Kidney tubule cell (primary cell): ENCODE results near the gene LAMP1.
"Not testable (repeated sequence)": the region's sequence is repeated elsewhere in the genome, so short reads cannot be mapped to it uniquely, and the experiment has no call there.

Source experiments
- DNase-seq: peaks from one replicate; pipeline ENCODE4 v3.0.0-alpha.2; 2018; ENCODE audit warnings: low spot score

The LAMP1 gene

GRCh38 chr13:113356596-113356995 lies 59.6 kb downstream of the LAMP1 start:
- no peak for DNase-seq

- DNase-seq, result peak; percentile 84
These were observed 60.5 kb downstream of the LAMP1 start for GRCh38 chr13:113357529-113357928.

DNA sequence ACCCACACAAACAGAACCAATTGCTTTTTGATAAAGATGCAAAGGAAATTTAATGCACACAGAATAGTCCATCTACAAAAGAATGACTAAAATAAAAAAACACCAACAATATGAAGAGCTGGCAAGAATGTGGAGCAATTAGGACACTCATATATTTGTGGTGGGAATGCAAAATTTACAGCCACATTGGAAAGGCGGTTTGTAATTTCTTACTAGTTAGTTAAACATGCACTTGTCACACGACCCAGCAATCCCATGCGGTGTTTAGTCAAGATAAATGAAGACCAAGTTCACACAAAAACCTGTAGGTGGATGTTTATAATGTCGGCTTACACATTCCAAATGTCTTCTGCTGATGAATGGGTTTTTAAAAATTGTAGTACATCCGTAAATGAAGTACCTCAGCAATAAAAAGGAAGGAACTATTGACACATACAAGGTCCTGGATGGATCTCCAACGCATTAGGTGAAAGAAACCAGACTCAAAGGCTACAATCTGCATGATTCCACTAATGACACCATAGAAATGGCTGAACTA lies 61.7 kb downstream of the LAMP1 start:
- no peak for DNase-seq

DNA sequence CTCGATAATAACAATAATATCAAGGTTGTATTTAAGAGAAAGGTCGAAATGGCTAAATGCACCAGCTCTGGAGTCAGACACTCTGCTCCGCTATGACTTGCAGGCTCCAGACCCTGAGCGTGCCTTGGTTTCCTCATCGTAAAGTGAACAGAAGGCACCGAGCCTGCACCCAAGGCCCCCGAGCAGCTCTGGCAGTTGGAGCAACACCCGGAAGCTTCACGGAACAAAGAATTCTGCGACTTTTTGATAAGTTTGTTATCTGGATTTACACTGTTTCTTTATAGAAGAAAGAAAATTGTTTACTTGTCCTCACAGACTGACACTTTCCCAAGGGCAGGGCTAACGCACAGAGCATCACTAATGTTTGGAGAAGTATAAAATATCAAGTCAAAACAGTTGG lies 62.5 kb downstream of the LAMP1 start:
- DNase-seq, result no peak

GRCh38 chr13:113360446-113360845 lies 63.4 kb downstream of the LAMP1 start:
- DNase-seq, result no peak

- DNase-seq, result no peak
These were observed 64.4 kb downstream of the LAMP1 start for GRCh38 chr13:113361406-113361805.

DNA sequence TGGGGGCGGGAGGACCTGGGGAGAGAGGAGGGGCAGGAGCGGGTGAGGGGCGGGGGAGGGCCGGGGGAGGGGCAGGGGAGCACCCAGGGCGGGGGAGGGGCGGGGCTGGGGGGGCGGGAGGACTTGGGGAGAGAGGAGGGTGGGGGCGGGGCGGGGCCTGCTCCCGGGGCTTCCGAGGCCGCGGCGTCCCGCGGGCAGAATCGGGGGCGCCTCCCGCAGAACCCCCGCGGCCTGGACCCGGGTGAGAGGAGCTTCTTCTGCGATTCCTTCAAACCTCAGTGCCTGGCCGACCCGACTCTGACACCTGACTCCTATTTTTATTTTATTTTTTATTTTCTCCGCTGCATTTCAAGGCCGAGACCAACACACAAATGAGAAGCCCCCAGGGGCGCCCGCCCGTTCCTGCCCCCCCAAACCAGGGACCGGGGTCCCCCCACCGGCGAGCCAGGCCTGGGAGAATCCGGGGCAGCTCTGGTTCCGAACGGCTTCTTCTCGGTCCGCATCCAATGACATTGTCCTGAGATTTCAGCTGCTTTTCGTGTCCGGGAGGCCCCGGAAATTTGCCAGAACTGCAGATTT lies 67.4 kb downstream of the LAMP1 start:
- DNase-seq, result no peak

- no peak for DNase-seq
These were observed 68.0 kb downstream of the LAMP1 start for GRCh38 chr13:113364901-113365582.

DNA sequence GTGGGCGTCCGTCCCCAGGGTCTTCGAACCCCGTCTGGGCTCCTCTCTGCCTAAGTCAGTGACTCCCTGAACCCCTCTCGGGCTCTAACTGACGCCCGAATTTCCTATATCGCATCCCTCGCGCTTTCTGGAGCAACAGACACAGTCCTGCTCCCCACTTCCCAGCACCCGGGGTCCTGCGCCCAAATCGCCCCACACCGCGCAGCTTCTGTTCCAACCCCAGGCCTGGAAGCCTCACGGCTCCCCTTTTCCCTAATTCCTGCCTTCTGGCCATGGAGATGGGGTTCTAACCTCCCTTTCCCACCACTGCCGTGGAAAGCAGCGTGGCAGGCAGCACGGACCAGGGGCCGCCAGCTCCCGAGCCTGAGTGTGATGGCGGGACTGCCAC lies 68.5 kb downstream of the LAMP1 start:
- no peak for DNase-seq

DNA sequence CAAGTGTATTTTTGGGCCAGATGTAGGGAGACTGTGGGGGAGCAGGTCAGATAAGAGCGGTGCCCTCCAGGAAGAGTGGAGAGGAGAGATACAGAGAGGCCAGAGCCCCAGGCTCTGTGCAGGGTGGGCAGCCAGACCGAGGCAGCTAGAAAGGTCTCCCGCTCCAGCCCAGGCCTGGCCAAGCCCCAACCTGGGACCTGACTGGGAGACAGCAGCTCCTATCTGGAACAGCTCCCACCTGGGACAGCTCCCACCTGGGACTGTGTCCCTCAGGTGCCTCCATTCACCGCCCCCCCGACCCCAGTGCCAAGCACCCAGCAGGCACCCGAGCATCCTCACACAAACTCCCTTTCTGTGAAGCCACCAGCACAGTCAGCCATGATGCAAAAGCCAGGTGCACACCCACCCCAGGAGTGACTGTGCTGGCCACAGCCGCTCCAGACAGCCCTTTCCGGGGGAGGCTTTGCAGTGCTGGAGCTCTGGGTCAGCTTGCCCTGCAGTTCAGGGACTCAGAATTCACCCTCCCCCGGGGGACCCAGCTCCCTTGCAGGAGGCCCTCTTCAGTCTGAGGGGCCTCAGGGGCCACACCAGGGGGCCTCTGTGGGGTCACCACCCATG lies 69.0 kb downstream of the LAMP1 start:
- no peak for DNase-seq

- DNase-seq, result no peak
These were observed 70.1 kb downstream of the LAMP1 start for GRCh38 chr13:113367020-113367560.

DNA sequence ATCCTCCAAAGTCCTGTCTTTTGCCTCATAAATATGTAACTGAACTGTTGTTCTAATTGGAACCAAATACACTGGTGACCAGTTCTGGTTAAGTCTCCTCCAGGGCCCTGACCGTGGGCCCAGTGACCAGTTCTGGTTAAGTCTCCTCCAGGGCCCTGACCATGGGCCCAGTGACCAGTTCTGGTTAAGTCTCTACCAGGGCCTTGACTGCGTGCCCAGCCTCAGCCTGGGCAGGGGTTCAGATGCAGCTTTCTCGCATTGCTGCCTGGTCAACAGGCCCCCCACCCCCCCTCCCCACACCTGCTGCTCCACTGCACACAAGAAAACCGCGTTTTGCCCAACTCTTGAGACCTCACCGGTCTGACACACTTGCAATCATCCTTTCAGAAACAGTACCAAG lies 70.7 kb downstream of the LAMP1 start:
- no peak for DNase-seq

DNA sequence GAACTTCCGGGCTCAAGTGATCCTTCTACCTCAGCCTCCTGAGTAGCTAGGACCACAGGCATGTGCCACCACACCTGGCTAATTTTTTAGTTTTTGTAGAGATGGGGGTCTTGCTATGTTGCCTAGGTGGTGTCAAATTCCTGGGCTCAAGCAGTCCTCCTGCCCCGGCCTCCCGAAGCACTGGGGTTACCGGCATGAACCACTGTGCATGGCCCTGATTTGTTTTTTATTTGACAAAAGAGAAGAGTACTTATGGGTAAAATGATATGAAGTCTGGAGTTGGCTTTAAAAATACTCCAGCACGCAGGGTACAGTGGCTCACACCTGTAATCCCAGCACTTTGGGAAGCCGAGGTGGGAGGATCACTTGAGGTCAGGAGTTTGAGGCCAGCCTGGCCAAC lies 71.3 kb downstream of the LAMP1 start:
- not testable (repeated sequence) for DNase-seq

DNA sequence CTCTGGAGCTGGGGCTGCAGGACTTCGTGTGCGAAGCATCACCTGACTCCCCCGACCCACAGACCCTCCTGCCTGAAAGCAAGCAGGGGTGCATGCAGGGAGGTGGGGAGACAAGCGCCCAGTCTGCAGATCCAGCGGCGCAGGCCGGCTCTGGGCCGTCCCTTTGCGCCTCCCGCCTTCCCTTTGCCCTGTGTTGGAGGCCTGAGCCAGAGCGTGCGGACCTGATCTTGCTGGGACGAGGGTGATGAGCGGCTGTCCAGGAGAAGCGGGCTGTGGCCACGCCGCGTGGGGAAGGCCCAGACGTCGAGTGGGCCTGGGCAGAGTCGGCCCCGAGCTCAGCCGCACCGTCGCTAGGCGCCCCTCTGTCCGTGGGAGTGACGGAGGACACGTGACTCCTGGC lies 72.2 kb downstream of the LAMP1 start:
- DNase-seq, result no peak

GRCh38 chr13:113369881-113370280 lies 72.8 kb downstream of the LAMP1 start:
- no peak for DNase-seq

DNA sequence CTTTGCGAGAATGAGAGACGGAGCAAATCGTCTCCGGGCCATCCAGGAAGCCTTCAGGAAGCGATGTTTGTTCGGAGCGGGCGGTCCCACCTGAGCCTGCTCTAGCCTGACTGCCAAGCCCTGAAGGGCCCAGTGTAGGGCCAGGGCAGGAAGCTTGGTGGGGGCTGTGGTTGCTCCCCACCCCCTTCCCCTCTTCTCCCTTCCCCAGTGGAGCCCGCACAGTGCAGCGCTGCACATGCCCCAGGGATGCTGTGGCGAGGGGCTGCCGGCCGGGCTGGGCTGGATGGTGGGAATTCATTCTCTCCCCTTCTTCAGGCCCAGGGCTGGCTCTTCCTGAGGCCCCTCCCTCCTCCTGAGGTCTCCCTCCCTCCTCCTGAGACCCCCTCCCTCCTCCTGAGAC lies 74.0 kb downstream of the LAMP1 start:
- DNase-seq, result no peak

- DNase-seq, result not testable (repeated sequence)
These were observed 74.7 kb downstream of the LAMP1 start for GRCh38 chr13:113371701-113372100.
